HEK293T (cell line): ENCODE data around the gene SHISA9.

Experiments
- ARNT ChIP-seq: fragments of 450-650 bp; IDR thresholded peaks from 2 replicates; pipeline ENCODE4 v1.6.1; 2017; ENCODE audit warnings: mild to moderate bottlenecking
- BHLHE40 ChIP-seq: fragments of 450-650 bp; IDR thresholded peaks from 2 replicates; pipeline ENCODE4 v1.6.1; 2016; ENCODE audit warnings: mild to moderate bottlenecking, moderate library complexity, borderline replicate concordance
- CTBP1 ChIP-seq: fragments of 450-650 bp; IDR thresholded peaks from 2 replicates; pipeline ENCODE4 v1.6.1; 2016; ENCODE audit warnings: borderline replicate concordance
- ELF4 ChIP-seq: fragments of 450-650 bp; IDR thresholded peaks from 2 replicates; pipeline ENCODE4 v1.6.1; 2017; ENCODE audit warnings: antibody characterized with exemption
- FOXA1 ChIP-seq: fragments of 450-650 bp; IDR thresholded peaks from 2 replicates; pipeline ENCODE4 v1.6.1; 2016; ENCODE audit warnings: mild to moderate bottlenecking
- FOXK2 ChIP-seq: fragments of 450-650 bp; IDR thresholded peaks from 2 replicates; pipeline ENCODE4 v1.6.1; 2016; ENCODE audit warnings: mild to moderate bottlenecking
- FOXM1 ChIP-seq: fragments of 450-650 bp; IDR thresholded peaks from 2 replicates; pipeline ENCODE4 v1.6.1; 2017; ENCODE audit warnings: mild to moderate bottlenecking, borderline replicate concordance
- HDGF ChIP-seq: fragments of 450-650 bp; IDR thresholded peaks from 2 replicates; pipeline ENCODE4 v1.6.1; 2017; ENCODE audit warnings: antibody characterized with exemption, borderline replicate concordance
- LEF1 ChIP-seq: fragments of 450-650 bp; IDR thresholded peaks from 2 replicates; pipeline ENCODE4 v1.6.1; 2017; ENCODE audit warnings: mild to moderate bottlenecking, borderline replicate concordance
- PKNOX1 ChIP-seq: fragments of 450-650 bp; IDR thresholded peaks from 2 replicates; pipeline ENCODE4 v1.6.1; 2016
- SP1 ChIP-seq: fragments of 450-650 bp; IDR thresholded peaks from 2 replicates; pipeline ENCODE4 v1.6.1; 2017
- SUZ12 ChIP-seq: fragments of 450-650 bp; IDR thresholded peaks from 2 replicates; pipeline ENCODE4 v1.6.1; 2016; ENCODE audit warnings: mild to moderate bottlenecking

- TF ChIP-seq FOXK2 = no peak
- no peak for TF ChIP-seq FOXM1
- no peak for TF ChIP-seq BHLHE40
- TF ChIP-seq ARNT = no peak
- no peak for TF ChIP-seq SP1
- no peak for TF ChIP-seq ELF4
- TF ChIP-seq CTBP1 = no peak
- TF ChIP-seq FOXA1 = no peak
- TF ChIP-seq LEF1 = no peak
- no peak for TF ChIP-seq PKNOX1
- TF ChIP-seq HDGF = no peak
- TF ChIP-seq SUZ12 = no peak
Observed at GRCh38 chr16:13242201-13242600, 340.8 kb downstream of the SHISA9 start.
